MM.1S (cell line): Measurements from ENCODE around the gene SPDL1.

Experiments used
- DNase-seq: peaks from one replicate; pipeline ENCODE4 v3.0.0-alpha.2; 2015
- H2AFZ ChIP-seq: fragments of 300-600 bp; sonication (generic); 2 replicates; pipeline ENCODE4 v1.6.0; 2016; ENCODE audit warnings: antibody characterized with exemption, low read length
- H3F3A ChIP-seq: fragments of 300-600 bp; sonication (generic); 2 replicates; pipeline ENCODE4 v1.6.1; 2016; ENCODE audit warnings: mild to moderate bottlenecking, antibody characterized with exemption, low read length, moderate library complexity, mixed read lengths; ENCODE audit not compliant: insufficient read depth
- H3K27ac ChIP-seq: fragments of 300-600 bp; sonication (generic); 2 replicates; pipeline ENCODE4 v1.5.1; 2016; ENCODE audit warnings: mild to moderate bottlenecking, low read length
- H3K27me3 ChIP-seq: fragments of 300-600 bp; sonication (generic); replicated peaks from 2 replicates; pipeline ENCODE4 v1.6.0; 2016; ENCODE audit warnings: low read length; ENCODE audit not compliant: insufficient read depth
- H3K36me3 ChIP-seq: fragments of 300-600 bp; sonication (generic); replicated peaks from 2 replicates; pipeline ENCODE4 v1.6.1; 2016; ENCODE audit warnings: mild to moderate bottlenecking, low read length, mixed read lengths; ENCODE audit not compliant: insufficient read depth
- H3K4me1 ChIP-seq: fragments of 300-600 bp; sonication (generic); 2 replicates; pipeline ENCODE4 v1.6.1; 2016; ENCODE audit warnings: low read length, mixed read lengths
- H3K4me2 ChIP-seq: fragments of 300-600 bp; sonication (generic); 2 replicates; pipeline ENCODE4 v1.6.0; 2016; ENCODE audit warnings: low read depth, low read length
- H3K4me3 ChIP-seq: fragments of 300-600 bp; sonication (generic); 2 replicates; pipeline ENCODE4 v1.5.1; 2016; ENCODE audit warnings: low read length, mixed read lengths
- H3K79me2 ChIP-seq: fragments of 300-600 bp; sonication (generic); 2 replicates; pipeline ENCODE4 v1.6.1; 2016; ENCODE audit warnings: mixed run types, low read length, mixed read lengths
- H3K9ac ChIP-seq: fragments of 300-600 bp; sonication (generic); 2 replicates; pipeline ENCODE4 v1.6.1; 2016; ENCODE audit warnings: low read length, mixed read lengths
- H3K9me2 ChIP-seq: fragments of 300-600 bp; sonication (generic); replicated peaks from 2 replicates; pipeline ENCODE4 v1.6.1; 2016; ENCODE audit warnings: mild to moderate bottlenecking, low read length, mixed read lengths; ENCODE audit not compliant: insufficient read depth
- H3K9me3 ChIP-seq: fragments of 300-600 bp; sonication (generic); replicated peaks from 2 replicates; pipeline ENCODE4 v1.6.1; 2016; ENCODE audit warnings: mild to moderate bottlenecking, low read length, mixed read lengths; ENCODE audit not compliant: insufficient read depth
- H4K20me1 ChIP-seq: fragments of 300-600 bp; sonication (generic); 2 replicates; pipeline ENCODE4 v1.6.1; 2016; ENCODE audit warnings: mild to moderate bottlenecking, low read length, moderate library complexity, mixed read lengths; ENCODE audit not compliant: insufficient read depth
- CTCF ChIP-seq: fragments of 300-600 bp; sonication (generic); IDR thresholded peaks from 2 replicates; pipeline ENCODE4 v1.5.1; 2016; ENCODE audit warnings: antibody characterized with exemption, low read length, mixed read lengths
- EZH2 ChIP-seq: fragments of 300-600 bp; sonication (generic); optimal IDR thresholded peaks from 2 replicates; pipeline ENCODE3; 2017; ENCODE audit warnings: low read depth, mild to moderate bottlenecking, antibody characterized with exemption, low read length, mixed read lengths
- EZH2phosphoT487 ChIP-seq: fragments of 300-600 bp; sonication (generic); IDR thresholded peaks from 2 replicates; pipeline ENCODE4 v1.6.1; 2018; ENCODE audit warnings: antibody characterized with exemption, low read length

SPDL1 gene

GRCh38 chr5:169652057-169652456 is 68.5 kb downstream of the SPDL1 start:
- Histone ChIP-seq H3F3A (no peaks in the 10 kb centered on the region), H4K20me1 (peaks cover 28% of the 10 kb centered on the region), H3K27ac (no peak overlapping the region), H3K9me2 (no peaks in the 10 kb centered on the region), H3K4me3 (no peak overlapping the region), H3K9me3 (no peaks in the 10 kb centered on the region), H3K4me2 (no peak overlapping the region), H3K27me3 (no peaks in the 10 kb centered on the region), H3K4me1 (peaks cover 25% of the 10 kb centered on the region), H3K79me2 (peaks cover 96% of the 10 kb centered on the region), H3K9ac (no peak overlapping the region), H2AFZ (no peak overlapping the region), H3K36me3 (peaks cover 14% of the 10 kb centered on the region)
- TF ChIP-seq EZH2 (no peak), CTCF (no peak), EZH2phosphoT487 (no peak)
- no peak for DNase-seq

DNA sequence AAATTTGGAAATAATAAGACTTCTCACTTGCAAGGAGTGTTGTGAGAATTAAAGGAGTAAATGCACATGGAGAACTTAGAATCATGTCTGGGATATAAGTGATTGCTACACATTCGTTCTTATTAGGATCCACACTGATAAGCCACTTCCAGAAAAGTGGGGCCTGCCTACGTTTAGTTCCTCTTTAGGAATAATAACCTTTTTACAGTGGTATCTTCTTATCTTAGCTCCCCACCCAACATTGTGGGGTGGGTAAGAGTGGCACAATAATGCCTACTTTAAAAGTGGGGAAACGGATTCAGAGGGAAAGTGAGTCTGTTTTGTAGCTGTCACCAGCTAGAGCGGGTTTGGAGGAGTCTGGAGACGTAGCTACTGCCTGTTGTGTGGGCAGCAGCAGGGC is 69.5 kb downstream of the SPDL1 start:
- H3K27ac ChIP-seq: no peak overlapping the region
- H3K27me3 ChIP-seq: no peaks in the 10 kb centered on the region
- peaks cover 95% of the 10 kb centered on the region for H3K79me2 ChIP-seq
- H3K4me3 ChIP-seq: no peak overlapping the region
- peaks cover 14% of the 10 kb centered on the region for H3K36me3 ChIP-seq
- peaks cover 19% of the 10 kb centered on the region for H4K20me1 ChIP-seq
- no peaks in the 10 kb centered on the region for H3F3A ChIP-seq
- H2AFZ ChIP-seq: no peak overlapping the region
- no peak overlapping the region for H3K4me2 ChIP-seq
- H3K9me2 ChIP-seq: no peaks in the 10 kb centered on the region
- peaks cover 15% of the 10 kb centered on the region for H3K4me1 ChIP-seq
- no peak for DNase-seq
- no peaks in the 10 kb centered on the region for H3K9me3 ChIP-seq
- TF ChIP-seq EZH2: no peak
- no peak for TF ChIP-seq EZH2phosphoT487
- TF ChIP-seq CTCF: no peak
- H3K9ac ChIP-seq: no peak overlapping the region
